Activated T-cell treated with anti-CD3 and anti-CD28 coated beads for 24 hours (primary cell): ENCODE results near the gene USP16.

Experiments
- DNase-seq: peaks from one replicate; pipeline ENCODE4 v3.0.0-alpha.2; 2020; ENCODE audit warnings: low read depth

USP16 gene

DNA sequence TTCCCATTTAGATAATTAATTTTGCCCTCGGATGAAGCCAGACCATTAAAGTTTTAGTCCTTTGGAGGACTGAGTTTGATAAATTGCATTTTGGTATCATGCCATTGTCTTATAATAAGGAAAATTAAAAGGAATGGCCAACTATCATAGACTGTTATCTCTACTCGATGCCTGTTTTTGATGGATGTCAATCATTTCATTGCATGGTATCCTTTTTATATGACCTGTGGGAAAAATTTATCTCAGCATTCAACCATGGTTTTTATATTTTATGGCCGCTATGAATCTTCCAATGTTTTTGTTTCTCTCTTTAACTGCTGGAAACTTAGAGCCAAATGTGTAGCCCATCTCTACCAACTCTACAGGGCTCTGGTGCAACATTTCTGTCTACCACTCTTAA lies 58.8 kb downstream of the USP16 start:
- DNase-seq, result no peak

DNA sequence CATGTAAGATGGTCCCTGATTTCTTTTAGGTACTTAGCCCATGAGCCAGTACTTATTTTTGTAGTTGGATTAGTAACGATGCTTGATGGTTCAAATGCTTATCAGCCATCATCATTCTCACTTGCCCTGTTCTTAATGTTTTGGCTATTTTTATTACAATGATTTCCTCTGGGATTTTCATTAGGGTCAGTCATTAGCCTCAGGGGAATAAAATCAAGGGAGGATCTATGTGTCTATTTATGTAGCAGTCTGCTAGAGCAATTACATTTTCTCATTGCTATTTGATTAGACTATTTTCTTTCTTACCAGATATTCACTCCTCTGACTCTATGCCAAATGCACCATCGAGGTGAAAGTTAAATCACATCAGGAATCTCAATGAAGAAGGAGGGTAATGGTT lies 59.9 kb downstream of the USP16 start:
- no peak for DNase-seq

DNA sequence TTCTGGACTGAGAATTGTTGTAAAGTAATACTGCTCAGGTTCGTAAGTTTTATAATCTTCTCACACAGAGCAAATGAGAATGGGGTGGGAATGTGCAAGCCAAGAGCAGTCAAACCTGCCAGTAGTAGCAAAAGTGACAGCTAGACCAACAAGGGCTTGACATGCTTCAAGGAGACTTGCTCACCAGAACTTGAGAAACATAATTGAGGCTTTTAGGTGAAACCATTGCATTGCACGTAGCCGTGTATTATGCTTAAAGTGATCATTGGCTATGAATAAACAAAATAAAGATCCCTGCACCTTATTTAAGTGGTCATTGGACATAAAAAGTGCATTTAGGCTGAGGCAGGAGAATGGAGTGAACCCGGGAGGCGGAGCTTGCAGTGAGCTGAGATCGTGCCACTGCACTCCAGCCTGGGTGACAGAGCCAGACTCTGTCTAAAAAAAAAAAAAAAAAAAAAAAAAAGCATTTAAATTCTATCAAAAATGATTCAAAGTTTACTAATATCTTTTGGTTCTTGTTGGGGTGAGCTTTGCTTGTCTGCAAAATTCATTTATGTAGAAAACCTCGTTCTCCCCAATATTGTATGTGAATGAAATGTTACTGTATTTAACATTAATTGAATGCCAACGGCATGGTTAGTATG lies 60.8 kb downstream of the USP16 start:
- DNase-seq, result no peak

DNA sequence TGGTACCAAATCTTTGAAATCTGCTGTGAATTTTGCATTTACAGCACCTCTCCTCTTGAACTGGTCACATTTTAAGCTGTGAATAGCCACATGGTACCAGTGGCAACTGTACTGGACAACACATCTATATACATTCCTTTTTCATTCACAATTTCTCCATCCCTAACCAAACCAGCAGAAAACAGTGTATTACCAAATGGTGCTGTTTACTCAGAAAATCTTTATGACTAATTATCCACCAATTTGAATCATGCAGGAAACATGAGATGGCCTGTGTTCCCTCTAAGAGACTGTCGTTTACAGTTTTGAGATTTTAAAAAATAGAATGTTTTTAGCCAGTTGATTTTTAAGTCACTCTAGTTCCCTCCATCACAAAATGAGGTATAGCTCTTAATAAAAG lies 66.6 kb downstream of the USP16 start:
- DNase-seq, result no peak

DNA sequence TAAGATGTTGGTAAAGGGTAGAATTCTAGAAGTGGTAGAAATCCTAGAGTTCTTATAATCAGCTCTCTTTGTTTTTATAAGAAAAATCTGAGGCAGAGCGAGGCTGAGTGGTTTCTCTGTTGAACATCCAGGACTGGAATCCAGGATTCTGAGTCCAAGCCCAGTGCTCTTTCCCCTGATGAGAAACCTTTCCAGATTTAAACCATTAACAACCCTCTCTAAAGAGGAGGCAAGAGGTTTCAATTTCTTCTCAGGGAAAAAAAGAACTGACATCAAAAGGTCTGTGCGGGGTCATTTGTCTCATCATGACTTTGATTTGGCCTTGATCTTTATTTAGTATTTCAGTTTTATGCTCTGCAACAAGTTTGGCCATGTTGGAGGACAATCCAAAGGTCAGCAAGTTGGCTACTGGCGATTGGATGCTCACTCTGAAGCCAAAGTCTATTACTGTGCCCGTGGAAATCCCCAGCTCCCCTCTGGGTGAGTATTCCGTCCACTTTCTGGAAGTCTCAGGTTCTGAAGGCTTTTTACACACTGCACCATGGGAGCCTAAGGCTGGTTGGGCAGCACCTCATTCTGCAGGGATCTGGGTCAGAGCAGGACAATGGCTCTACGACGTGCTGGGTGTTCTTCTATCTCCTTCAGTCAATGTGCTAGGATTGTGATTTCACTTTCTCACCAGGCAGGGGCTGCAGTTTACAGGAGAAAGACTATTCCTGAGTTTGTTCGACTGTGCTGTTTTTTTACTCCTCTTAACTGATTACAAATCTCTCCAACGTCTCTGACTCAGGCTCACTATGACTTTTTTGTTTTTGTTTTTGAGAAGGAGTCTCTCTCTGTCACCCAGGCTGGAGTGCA lies 67.9 kb downstream of the USP16 start:
- no peak for DNase-seq

DNA sequence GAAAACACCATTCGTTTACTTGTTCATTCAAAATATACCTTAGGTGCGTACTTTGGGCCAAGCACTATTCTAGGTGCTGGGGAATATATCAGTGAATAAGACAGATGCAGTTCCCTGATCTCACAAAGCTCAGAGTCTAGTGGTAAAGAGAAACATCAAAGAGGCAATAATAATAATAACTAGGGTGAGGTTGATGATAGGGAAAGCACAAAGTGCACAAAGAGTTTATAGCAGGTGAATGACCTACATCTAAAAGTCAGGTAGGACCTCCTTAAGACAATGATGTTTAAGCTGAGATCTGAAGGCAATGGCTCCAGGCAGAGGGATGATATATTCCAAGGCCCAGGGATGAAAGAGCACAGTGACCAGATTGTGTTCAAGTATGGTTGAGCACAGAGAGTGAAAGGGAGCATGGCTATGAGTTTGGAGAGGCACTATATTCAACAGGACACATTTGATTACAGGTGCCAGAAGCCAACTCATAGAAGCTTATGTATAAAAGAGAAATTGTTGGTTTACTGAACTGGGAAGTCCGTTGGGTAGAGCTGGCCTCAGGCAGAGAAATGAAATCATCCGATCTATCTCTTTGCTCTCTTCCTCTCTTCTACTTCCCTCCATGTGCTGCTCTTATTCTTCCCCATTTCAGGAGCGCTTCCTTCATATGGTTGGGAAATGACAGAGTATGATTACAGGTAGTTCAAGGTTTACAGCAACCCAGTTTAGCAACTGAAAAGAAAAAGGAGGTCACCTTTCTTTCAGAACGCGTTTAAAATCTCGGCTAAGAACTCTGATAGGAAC lies 71.9 kb downstream of the USP16 start:
- DNase-seq, result no peak

DNA sequence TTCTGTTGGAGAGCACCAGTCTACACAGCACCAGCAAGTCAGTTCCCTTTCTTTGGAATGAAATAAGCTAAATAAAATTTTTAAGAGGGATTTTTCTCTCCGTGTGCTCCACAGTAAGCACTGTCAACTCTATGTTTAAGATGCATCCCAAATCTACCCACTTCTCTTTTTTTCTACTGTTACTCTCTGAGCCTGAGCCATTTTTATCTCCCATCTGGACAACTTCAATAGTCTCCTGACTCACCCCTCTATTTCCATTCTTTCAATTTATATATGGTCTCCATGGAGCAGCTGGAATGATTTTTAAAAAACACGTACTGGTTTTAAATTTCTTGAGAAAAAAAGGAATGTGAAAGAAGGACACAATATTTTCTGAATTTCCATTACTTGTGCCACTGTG lies 73.7 kb downstream of the USP16 start:
- DNase-seq, result no peak

DNA sequence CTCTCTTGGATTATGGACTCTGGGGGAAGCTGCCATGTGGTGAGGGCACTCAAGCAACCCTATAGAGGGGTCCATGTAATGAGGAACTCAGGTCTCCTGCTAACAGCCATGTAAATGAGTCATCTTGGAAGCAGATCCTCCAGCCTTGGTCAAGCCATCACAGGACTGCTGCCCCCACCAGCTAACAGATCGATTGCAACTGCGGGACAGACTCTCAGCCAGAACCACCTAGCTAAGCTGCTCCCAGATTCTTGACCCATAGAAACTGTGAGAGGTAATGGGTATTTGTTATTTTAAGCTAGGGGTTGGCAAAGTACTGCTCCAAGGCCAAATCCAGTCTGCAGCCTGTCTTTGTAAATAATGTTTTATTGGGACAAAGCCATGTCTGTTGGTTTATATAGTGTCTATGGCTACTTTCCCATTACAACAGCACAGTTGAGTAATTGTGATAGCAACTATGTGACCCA lies 78.4 kb downstream of the USP16 start:
- DNase-seq, result no peak
